Endothelial cell (in vitro differentiated cells): ENCODE measurements around the gene LGALS9. TPM values are rescaled to one million over a fixed set of nuclear protein-coding genes. Genes with fewer than 3 reads are reported as not detected.
A peak's percentile ranks its signal among the peaks of the same experiment; 100 is the strongest.

Experiments
- DNase-seq: peaks from one replicate; pipeline ENCODE4 v3.0.0; 2021; ENCODE audit warnings: low spot score
- H3K27ac Mint-ChIP-seq: one replicate; pipeline ENCODE4 v1.8.0; 2021; ENCODE audit warnings: mixed read lengths, inconsistent platforms; ENCODE audit not compliant: unreplicated experiment
- H3K27me3 Mint-ChIP-seq: one replicate; pipeline ENCODE4 v1.8.0; 2021; ENCODE audit warnings: mild to moderate bottlenecking, moderate library complexity, mixed read lengths, inconsistent platforms; ENCODE audit not compliant: unreplicated experiment
- H3K36me3 Mint-ChIP-seq: one replicate; pipeline ENCODE4 v1.8.0; 2021; ENCODE audit warnings: mild to moderate bottlenecking, low read depth, mixed read lengths, inconsistent platforms; ENCODE audit not compliant: unreplicated experiment
- H3K4me1 Mint-ChIP-seq: one replicate; pipeline ENCODE4 v1.8.0; 2021; ENCODE audit warnings: mild to moderate bottlenecking, mixed read lengths, inconsistent platforms; ENCODE audit not compliant: unreplicated experiment
- H3K4me3 Mint-ChIP-seq: one replicate; pipeline ENCODE4 v1.8.0; 2021; ENCODE audit warnings: mild to moderate bottlenecking, mixed read lengths, inconsistent platforms; ENCODE audit not compliant: unreplicated experiment
- H3K9me3 Mint-ChIP-seq: one replicate; pipeline ENCODE4 v1.8.0; 2021; ENCODE audit warnings: mixed read lengths, inconsistent platforms; ENCODE audit not compliant: unreplicated experiment
- total RNA-seq: library from RNA; stranded (reverse); fragmentation: NEBNext Ultra II Directional; extraction: Animal tissue kit (Norgen Biotek cat#: 25700); gene quantifications from one replicate; pipeline ENCODE4 v1.2.1, GENCODE V29; 2021; ENCODE audit not compliant: unreplicated experiment
- TF ChIP-seq, protein P1 (sequence below): fragments of 200-600 bp; sonication (generic); IDR thresholded peaks from one replicate; pipeline ENCODE4 v1.5.0; 2021; ENCODE audit warnings: antibody characterized with exemption; ENCODE audit not compliant: unreplicated experiment

LGALS9 gene
- total RNA-seq, 1 donor from 2014 or later = 5.8 TPM

DNA sequence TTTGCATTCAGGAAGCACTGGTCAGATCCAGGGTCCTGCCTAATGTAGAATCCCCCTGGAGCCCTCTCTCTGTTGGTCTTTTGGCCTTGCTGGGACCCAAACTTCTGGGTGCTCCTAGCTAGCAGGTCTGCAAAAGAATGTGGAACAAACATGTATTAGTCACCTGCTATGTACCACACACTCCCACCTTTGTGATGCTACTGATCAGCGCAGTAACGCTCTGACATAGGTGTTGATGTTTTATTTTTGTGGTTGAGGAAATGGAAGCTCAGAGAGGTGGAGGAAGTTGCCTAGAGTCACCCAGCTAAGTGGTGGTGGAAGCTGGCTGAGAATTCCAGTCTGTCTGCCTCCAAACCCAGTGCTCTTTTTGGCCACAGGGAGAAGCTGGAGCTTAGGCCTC lies 35.8 kb upstream of the LGALS9 start:
- TF ChIP-seq, protein P1, sequence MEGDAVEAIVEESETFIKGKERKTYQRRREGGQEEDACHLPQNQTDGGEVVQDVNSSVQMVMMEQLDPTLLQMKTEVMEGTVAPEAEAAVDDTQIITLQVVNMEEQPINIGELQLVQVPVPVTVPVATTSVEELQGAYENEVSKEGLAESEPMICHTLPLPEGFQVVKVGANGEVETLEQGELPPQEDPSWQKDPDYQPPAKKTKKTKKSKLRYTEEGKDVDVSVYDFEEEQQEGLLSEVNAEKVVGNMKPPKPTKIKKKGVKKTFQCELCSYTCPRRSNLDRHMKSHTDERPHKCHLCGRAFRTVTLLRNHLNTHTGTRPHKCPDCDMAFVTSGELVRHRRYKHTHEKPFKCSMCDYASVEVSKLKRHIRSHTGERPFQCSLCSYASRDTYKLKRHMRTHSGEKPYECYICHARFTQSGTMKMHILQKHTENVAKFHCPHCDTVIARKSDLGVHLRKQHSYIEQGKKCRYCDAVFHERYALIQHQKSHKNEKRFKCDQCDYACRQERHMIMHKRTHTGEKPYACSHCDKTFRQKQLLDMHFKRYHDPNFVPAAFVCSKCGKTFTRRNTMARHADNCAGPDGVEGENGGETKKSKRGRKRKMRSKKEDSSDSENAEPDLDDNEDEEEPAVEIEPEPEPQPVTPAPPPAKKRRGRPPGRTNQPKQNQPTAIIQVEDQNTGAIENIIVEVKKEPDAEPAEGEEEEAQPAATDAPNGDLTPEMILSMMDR = no peak
- peaks cover 34% of the 10 kb centered on the region for H3K36me3 Mint-ChIP-seq
- H3K27ac Mint-ChIP-seq = no peak overlapping the region

DNA sequence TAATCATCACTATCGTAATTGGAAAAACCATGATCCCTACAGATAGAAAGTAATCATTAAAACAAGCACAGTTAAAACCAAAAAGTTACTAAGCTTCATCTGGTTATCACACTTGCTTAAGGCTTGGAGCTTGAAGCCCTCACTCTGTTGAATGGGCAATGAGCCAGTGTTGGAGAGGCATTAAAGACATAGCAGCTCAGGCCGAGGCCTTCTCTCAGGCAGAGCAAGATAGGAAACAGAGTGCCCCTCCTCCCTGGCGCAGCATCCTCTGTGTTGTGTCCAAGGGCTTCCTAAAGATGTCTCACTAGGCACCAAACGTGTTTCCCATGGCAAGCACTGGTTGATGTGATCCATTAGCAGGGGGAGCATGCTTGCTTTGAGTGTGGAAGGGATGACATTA lies 34.9 kb upstream of the LGALS9 start:
- Mint-ChIP-seq H3K36me3 (peaks cover 39% of the 10 kb centered on the region), H3K27me3 (peaks cover 10% of the 10 kb centered on the region), H3K4me1 (no peaks in the 10 kb centered on the region), H3K4me3 (no peak overlapping the region), H3K27ac (peak overlapping the region; percentile 42), H3K9me3 (no peaks in the 10 kb centered on the region)
- TF ChIP-seq, protein P1 = no peak
- DNase-seq = no peak

More for the DNA sequence above, 35.8 kb upstream of the LGALS9 start:
- H3K4me3 Mint-ChIP-seq = no peak overlapping the region
- H3K4me1 Mint-ChIP-seq = no peaks in the 10 kb centered on the region
- H3K27me3 Mint-ChIP-seq = peaks cover 7% of the 10 kb centered on the region
- DNase-seq = no peak
- H3K9me3 Mint-ChIP-seq = no peaks in the 10 kb centered on the region

DNA sequence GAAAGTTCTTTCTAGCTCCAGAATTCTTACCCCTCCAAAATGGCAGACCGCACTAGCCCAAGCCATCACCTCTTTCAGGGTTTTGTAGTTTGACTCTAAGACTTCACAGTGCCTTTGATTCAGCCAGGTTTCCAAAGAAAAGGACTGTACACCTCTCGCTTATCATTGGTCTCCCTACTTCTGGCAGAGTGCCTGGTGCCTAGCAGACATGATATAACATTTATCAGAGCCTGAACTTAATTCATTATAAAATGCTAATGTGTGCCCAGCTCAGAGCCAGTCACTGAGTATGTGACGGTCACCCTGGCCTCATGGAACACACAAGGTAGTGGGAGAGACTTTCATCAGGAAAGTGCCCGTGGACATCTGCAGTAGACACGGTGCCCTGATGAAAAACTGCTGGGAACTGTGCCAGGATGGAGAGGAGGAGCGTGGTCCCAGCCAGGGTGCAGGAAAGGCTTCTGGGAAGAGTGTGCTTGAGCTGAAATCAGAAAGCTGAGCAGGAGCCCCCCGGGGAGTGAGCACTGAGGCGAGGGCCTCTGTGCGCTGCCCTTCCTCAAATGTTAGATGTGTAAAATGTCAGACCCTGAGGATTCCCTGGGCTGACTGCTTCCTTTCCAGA lies 34.3 kb upstream of the LGALS9 start:
- H3K4me3 Mint-ChIP-seq = peak overlapping the region; percentile 60
- peaks cover 12% of the 10 kb centered on the region for H3K27me3 Mint-ChIP-seq
- H3K9me3 Mint-ChIP-seq = no peaks in the 10 kb centered on the region
- peaks cover 40% of the 10 kb centered on the region for H3K36me3 Mint-ChIP-seq
- H3K27ac Mint-ChIP-seq = peak overlapping the region; percentile 59
- DNase-seq = no peak
- TF ChIP-seq, protein P1 = no peak
- no peaks in the 10 kb centered on the region for H3K4me1 Mint-ChIP-seq

DNA sequence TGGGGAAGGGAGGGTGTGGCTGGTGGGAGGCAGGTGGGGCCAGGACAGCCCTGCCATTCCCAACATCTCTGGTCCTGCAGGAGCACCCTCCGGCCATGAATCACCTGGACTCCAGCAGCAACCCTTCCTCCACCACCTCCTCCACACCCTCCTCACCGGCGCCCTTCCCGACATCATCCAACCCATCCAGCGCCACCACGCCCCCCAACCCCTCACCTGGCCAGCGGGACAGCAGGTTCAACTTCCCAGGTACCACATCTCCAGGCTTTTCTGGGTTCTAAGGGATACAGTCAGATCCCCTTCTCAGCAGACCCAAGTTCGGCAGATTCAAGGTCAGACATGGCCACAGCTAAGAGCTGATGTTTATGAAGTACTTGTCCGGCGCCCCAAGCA lies 33.8 kb upstream of the LGALS9 start:
- no peak overlapping the region for H3K4me3 Mint-ChIP-seq
- peaks cover 13% of the 10 kb centered on the region for H3K27me3 Mint-ChIP-seq
- no peaks in the 10 kb centered on the region for H3K9me3 Mint-ChIP-seq
- TF ChIP-seq, protein P1 = no peak
- peaks cover under 1% of the 10 kb centered on the region for H3K4me1 Mint-ChIP-seq
- no peak for DNase-seq
- H3K36me3 Mint-ChIP-seq = peaks cover 45% of the 10 kb centered on the region
- no peak overlapping the region for H3K27ac Mint-ChIP-seq

DNA sequence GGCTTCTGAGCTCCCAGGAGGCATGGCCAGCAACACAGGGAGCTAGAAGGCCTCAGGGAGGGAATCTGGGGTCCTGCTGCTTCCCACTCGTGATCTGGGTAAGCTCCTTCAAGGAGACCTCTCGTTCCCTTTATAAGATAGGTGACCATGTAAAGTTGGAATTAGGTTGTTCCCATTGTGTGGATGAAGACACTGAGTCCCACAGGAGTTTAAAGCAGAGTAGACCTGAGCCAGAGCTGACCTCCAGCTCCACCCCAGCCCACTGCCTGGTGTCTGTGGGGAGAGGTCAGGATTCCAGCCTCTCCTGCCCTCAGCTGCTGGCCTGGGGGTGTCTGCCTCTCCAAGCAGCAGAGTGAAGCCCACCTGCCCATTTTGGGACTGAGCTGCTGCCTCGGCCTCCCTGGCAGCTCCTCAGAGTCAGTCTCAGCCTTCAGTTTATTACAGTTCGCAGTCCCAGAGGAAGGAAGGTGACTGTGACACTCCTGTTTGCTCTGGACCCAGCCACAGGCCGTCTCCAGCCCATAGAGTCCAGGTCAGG lies 33.1 kb upstream of the LGALS9 start:
- no peak for DNase-seq
- Mint-ChIP-seq H3K27ac (no peak overlapping the region), H3K9me3 (no peaks in the 10 kb centered on the region), H3K27me3 (peaks cover 14% of the 10 kb centered on the region), H3K4me3 (no peak overlapping the region), H3K4me1 (peaks cover 8% of the 10 kb centered on the region), H3K36me3 (peaks cover 46% of the 10 kb centered on the region)
- TF ChIP-seq, protein P1 = no peak
